Epithelial cell of proximal tubule (primary cell): Measurements from ENCODE around the gene WNT7B. TPM values are rescaled to one million over a fixed set of nuclear protein-coding genes. Genes with fewer than 3 reads are reported as not detected.

ENCODE experiments used
- DNase-seq: peaks from one replicate; pipeline ENCODE4 v3.0.0-alpha.2; 2011; ENCODE audit warnings: low read depth
- H3K4me3 ChIP-seq: 2 replicates; pipeline ENCODE4 v1.5.1; 2011; ENCODE audit warnings: low read depth, mild to moderate bottlenecking, low read length
- total RNA-seq: library from RNA; depleted of rRNA; stranded (reverse); fragments of >200 nt; gene quantifications from 2 replicates; pipeline ENCODE4 v1.2.3, GENCODE V29; 2015
- TF ChIP-seq, protein P1 (sequence below): conservative IDR thresholded peaks from 2 replicates; pipeline ENCODE4 v1.5.1; 2012; ENCODE audit warnings: low read depth, mild to moderate bottlenecking, low read length

WNT7B gene
- total RNA-seq, 1 donor from 2014 or later, result 30.1 TPM

DNA sequence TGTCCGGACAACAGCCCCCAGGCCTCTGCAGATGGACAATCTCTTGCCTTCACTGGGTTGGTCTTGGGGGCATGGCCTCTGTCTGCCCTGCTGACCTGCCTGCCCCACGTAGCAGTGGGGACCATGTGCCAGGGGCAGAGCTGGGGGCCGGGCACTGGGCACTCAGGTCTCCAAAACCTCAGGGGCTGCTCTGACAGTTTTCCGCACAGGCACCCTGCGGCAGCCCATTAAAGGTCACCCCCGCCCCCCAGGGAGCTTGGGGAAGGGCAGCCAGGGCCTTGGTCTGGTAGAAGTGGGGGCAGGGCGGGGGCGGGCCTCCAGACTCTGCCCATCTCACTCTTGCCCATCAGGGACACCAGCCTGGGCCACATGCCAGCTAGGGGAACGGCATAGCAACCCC is 49.9 kb downstream of the WNT7B start:
- no peak overlapping the region for H3K4me3 ChIP-seq
- no peak for DNase-seq
- TF ChIP-seq, protein P1, sequence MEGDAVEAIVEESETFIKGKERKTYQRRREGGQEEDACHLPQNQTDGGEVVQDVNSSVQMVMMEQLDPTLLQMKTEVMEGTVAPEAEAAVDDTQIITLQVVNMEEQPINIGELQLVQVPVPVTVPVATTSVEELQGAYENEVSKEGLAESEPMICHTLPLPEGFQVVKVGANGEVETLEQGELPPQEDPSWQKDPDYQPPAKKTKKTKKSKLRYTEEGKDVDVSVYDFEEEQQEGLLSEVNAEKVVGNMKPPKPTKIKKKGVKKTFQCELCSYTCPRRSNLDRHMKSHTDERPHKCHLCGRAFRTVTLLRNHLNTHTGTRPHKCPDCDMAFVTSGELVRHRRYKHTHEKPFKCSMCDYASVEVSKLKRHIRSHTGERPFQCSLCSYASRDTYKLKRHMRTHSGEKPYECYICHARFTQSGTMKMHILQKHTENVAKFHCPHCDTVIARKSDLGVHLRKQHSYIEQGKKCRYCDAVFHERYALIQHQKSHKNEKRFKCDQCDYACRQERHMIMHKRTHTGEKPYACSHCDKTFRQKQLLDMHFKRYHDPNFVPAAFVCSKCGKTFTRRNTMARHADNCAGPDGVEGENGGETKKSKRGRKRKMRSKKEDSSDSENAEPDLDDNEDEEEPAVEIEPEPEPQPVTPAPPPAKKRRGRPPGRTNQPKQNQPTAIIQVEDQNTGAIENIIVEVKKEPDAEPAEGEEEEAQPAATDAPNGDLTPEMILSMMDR, result no peak

DNA sequence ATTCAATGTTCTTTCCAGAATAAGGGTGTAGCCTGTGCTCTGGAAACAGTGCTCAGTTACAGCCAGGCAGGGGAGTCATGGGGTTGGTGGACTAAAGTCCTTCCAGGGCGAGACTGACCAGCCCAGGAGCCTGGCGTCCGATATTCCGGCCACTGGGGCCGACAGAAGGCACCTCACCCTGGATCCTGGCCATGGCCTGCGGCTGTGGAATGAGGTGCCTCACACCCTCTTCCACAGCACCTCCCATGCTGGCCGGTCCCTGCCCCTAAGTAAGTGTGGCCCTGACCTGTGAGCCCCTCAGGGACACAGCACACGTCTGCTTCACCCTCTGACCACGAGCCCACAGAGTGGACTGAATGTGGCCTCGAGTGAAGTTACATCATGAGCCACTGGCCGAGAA is 50.5 kb downstream of the WNT7B start:
- TF ChIP-seq, protein P1, result no peak
- no peak overlapping the region for H3K4me3 ChIP-seq
- DNase-seq, result no peak

DNA sequence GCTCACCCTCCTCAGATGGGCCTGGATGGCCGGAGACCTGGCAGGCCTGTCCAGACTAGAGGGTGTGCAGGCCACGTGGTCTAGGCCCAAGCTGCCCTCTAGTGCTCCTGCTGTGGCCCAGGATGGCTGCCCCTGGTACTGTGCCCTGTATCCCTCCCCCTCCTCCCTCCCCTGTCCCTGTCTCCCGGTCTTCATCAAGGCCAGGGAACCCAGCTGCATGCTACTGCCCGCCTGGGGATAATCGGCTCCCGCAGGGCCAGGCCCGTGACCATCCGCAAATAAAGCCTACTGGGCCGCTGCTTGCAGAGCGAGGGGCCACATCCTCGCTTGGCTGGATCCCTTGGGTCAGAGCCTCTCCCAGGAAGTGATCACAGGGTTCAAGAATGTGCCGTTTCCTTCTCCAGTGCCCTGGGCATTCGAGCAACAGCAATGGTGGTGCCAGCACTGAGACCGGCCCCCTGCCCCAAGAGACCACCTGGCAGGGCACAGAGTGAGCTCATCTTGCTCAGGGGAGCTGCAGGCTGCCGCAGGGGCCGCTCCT is 51.1 kb downstream of the WNT7B start:
- no peak overlapping the region for H3K4me3 ChIP-seq
- TF ChIP-seq, protein P1, result no peak
- peak; percentile 40 for DNase-seq

DNA sequence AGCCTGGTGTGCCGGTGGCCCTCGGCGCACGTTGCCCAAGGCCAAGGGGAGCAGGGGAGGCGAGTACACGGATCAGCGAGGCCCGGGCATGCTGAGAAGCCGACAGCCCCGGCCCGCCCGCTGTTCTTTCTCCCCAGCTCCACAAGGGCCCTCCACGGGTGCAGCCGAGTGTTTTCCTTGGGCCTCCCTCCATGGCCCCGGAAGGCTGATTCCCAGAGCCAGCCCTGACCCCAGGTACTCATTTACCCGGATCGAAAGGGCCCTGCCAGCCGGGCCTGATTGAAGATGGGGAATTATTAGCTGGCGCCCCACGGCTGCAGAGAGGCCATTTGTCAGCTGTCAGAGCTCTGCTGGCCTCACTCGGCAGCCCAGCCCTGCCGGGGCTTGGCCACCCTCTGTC is 53.1 kb downstream of the WNT7B start:
- DNase-seq, result no peak

DNA sequence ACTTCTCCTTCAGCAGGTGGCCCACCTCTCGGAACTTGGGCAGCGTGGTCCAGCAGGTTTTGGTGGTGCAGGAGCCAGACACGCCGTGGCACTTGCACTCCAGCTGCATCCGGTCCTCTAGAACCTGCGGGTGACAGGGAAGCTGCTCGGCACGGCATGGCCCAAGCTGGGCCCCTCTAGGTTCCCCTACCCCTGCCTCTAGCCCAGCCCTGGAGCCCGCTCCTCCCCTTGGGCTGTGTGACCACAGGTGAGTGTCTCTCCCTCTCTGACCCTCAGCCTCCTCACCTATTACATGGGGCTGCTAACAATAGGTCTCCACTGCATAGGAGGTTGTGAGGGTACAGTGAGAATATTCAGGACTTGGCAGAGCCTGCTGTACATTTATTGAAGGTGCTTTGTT is 53.8 kb downstream of the WNT7B start:
- DNase-seq, result no peak
- TF ChIP-seq, protein P1, result no peak
- no peak overlapping the region for H3K4me3 ChIP-seq

More for the DNA sequence above, 53.1 kb downstream of the WNT7B start:
- TF ChIP-seq, protein P1, result no peak
- H3K4me3 ChIP-seq, result no peak overlapping the region

DNA sequence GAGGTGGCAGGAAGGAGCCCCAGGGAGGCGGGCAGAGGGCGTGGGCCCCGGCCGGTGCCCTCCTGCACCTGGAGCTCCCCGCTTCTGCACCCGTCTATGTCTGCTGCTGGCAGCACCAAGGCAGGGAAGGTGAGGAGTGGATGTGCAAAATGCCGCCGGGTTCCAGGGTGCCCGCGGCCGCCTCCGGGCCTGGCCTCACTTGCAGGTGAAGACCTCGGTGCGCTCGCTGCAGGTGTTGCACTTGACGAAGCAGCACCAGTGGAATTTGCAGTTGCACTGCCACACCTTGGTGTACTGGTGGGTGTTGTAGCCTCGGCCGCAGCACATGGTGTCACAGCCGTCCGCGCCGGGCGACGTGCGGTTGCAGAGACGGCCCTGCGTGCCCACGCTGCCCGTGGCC is 54.3 kb downstream of the WNT7B start:
- TF ChIP-seq, protein P1, result no peak
- DNase-seq, result no peak

DNA sequence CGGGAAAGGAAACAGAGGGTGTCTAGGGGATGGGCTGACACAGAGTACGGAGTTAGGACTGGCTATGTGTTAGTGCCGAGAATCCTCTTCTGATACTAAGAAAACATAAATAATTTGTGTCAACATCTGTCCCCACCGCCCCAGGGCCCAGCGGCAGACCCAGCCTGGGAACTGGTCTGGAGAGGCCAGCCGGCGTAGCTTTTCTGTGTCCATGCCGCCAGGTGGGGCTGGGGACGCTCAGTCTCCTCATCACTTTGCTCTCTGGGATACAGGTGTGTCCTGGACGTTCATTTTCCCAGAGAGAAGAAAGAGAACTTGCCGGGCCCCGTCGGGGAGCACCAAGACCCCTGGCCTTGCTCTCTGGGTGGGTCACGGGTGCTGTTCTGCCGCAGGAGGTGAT is 54.7 kb downstream of the WNT7B start:
- no peak for DNase-seq
- no peak overlapping the region for H3K4me3 ChIP-seq
- TF ChIP-seq, protein P1, result no peak

More for the DNA sequence above, 54.3 kb downstream of the WNT7B start:
- H3K4me3 ChIP-seq, result no peak overlapping the region
